NCI-H187 (cell line): ENCODE data around the gene MEIOSIN.
"Not testable (repeated sequence)": the region's sequence is repeated elsewhere in the genome, so short reads cannot be mapped to it uniquely, and the experiment has no call there.

Source experiments
- DNase-seq, 2 experiments: peaks; one replicate each; lab custom pipeline; 2025; lab: John Stamatoyannopoulos, UW

MEIOSIN gene

DNA sequence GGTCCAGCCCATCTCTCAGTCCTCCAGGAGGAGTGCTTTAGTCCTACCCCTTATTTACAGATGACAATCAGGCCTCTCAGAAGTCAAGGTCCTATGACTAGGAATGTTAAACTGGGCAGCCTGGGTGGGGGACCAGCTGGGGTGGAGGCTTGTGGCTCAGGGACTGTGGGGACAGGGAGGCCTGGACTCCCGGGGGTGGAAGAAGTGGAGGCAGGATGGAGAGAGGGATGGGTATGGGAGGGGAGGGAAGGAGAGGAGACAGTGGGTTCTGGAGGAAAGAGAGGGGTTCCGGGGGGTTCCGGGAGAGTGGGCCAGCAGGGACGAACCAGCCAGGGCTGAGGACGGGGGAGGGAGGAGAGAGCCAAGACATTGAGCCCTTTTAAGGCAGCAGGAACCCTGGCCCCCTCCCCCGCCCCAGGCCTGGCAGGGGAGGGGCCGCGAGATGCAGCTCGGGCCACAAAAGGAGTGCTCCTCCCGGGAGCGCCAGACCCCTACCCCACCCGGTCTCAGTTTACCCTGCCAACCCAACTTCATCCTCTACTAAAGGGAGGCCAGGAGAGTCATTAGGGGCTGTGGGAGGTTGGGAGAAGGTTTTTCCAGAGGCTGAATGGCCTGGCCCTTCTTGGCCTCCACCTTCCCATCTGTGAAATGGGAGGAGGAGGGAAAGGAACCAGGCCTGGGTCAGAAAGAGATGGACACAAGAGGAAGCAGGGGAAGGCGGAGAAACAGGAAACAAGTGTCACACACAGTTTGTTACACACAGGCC, 47.4 kb downstream of the MEIOSIN start:
- no peak for DNase-seq

DNA sequence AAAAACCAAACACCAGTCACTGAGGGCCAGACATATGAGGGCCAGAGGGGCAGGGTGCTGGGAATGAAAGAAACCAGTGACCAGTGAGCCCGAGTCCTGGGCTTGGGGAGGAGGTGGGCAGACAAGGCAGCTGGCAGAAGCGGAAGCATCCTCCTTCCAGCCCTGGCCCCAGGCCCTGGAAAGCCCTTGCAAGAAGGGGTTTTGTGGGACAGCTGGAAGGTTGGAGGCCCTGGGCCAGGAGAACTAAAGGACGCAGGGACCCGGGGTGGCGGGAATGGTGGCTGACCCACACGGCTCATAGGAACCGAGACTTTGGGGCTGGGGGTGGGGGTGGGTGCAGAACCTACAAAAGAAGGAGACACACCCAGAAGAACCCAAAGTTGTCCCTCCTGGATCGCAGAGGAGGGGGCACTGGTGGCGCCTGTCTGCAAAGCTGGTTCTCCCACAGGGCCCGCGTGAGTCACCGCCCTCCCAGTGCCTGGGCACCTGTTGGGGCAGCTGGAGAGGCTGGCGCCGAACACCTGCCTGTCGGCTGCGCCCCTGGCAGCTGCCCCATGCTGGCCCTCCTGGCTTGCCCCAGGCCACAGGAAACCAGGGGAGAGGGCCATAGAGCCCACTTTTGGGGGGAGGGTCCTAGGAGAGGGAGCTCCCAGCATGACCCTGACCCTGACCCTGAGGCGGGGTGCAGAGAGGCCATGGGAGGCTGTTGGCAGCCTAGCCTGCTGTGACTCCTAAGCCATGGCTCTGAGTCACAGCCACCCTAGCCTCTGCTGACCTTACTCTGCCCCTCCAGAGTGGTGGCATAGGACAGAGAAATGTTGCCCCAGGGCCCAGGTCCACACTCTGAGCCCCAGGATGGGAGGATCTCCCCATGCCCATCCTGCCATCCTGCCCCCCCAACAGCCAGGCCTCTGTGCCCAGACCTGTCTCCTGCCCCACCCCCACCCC, 48.2 kb downstream of the MEIOSIN start:
- peak; percentile 40 to 57 for DNase-seq

DNA sequence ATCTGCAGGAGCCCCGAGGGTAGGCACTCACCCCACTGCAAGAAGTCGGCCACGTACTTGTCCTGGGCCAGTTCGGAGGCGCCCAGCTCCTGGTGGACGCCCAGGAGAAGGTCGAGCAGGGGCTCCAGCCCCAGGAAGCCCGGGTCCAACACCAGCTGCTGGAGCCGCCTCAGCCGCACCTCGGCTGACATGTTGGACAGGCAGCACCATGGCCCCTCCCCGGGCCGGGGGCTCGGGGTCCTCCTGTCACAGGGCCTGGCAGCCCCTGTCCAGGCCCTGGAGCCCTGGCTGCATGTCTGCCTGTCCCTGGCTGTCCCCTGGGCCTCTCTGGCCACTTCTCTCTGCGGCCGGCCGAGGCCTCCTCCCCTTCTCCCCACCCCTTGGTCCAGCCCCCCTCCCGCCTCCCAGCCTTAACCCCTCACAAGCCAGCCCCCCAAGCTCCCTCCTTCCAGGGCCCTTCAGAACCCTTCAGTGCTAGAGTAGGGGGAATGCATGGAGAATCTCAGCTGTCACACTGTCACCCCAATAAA, 49.0 kb downstream of the MEIOSIN start, which contains the start of gene DMPK:
DMPK (minus strand) TSS at position 329 of the 530 bp plus-strand sequence; CDS start at position 191, 138 bp downstream.
- no peak for DNase-seq

DNA sequence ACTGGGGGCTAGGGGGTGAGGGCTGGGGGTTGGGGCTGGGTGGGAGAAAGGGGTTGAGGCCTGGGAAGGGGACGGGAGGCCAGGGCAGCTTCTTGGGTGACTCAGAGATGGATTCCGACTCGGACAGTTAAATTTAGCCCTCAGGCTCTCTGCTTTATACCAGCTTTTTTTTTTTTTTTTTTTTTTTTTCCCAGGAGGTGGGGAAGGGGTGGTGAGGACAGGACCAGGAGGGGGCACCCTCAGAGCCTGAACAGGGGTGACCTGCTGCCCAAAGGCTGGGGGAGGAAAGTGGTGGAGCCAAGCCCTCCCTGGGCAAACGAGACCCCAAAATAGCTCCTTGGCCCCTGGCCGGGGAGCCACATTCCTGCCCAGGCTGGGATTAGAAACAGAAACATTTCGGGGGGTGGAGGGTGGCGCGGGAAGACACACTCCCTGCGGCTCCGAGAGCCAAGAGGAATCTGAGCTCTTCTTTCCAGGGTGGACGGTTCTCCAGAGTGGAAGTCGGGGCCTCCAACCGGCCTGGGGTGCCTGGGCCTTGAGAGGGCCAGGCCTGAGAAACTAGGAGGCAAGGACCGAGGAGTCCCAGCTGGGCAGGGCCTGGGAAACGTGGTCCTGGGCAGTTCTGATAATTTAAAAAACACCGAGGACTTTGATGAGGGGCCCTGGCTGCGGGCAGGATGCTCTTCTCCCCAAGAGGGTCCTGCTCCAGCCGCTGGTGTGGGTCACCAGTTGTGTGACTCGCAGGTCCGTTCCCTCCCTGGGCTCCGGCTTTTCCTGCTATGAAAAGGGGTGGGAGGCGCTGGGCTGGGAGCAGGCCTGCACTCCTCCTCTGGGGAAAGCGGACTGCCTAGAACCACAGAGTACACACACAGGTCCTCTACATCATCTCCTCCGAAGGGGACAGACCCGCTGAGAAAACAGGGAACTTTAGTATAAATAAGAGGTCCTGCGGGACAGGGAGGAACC, 49.9 kb downstream of the MEIOSIN start:
- no peak for DNase-seq

DNA sequence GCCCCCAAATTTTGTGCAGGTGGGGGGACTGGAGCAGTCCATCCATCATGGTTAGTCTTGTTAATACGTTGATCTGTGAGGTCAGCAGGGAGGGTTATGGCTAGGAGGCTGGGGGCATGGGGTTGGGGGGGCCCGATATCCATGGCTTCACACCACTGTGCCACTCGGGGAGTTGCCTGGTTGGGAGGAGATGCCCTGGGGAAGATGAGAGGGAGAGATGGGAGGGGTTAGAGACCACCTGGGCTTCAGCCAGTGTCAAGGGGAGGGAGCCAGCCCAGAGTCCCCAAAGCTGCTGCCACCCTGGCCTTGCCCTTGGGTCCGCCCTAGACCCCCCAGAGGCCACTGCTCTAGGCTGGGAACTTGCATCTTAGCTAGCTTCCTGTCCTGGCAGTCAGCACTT, 50.9 kb downstream of the MEIOSIN start:
- no peak for DNase-seq

DNA sequence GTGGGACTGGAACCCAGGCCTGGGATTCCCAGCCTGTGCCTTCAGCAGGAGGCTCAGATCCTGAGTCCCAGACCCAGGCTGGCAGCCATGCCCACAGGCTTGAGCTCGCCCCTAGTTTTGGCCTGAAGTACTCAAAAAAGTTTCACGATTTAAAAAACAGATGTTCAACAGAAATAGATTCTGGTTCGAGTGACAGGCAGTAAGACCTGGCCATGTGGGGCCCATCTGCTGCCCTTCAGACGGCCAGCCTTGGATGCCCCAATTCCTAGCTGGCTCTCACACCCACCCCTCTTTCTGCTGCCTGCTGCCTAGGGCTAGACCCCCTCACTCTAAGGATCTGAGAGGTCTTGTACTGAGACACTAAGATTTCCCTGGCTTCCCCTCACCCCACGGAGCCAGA, 51.9 kb downstream of the MEIOSIN start:
- no peak for DNase-seq

DNA sequence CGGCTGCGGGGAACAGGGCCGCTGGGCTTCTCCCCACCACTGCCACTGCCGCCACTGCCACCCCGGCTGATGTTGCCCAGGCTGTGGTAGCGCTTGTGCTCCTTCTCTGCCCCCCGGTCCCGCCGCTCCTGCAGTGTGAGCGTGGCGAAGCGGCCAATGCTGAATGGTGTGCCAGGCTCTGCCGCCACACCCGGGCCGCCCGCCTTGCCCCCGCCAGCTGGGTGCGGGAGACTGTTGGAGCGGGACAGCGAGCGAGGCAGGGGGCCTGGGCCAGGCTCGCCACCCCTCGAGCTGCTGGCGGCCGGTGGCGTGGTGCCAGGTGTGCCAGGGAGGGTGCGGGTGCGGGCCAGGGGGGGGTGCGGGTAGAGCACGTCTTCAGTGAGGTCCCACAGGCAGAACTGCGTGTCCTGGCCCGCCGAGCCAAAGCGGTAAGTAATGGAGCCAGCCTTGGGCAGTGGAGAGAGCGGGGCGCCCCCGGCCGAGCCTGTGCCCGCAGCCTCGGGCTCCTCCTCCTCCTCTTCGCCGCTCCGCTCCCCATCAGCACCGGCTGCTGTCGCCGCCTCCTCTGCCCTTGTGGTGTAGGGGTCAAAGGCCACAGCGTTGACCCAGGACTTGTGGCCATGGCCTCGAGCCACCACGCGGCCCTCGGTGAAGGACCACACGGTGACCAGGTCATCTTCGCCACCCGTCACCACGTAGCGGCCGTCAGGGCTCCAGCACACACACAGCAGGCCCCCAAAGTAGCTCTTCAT, 52.7 kb downstream of the MEIOSIN start:
- DNase-seq: no peak

DNA sequence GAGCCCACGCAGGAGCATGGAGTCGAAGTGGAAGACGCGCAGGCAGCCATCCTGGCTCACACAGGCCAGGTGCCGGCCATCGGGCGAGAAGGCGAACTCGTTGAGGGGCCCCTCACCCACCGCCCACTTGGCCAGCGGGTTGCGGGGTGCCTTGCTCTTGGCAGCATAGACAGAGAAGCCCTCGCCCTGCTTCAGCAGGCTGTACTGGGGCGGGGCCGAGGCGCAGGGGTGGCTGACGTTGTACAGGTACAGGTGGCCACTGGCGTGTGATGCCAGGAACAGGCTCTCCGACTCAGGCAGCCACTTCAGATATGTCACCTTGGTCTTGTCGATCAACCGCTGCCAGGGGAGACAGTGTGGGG, 53.3 kb downstream of the MEIOSIN start:
- no peak for DNase-seq

DNA sequence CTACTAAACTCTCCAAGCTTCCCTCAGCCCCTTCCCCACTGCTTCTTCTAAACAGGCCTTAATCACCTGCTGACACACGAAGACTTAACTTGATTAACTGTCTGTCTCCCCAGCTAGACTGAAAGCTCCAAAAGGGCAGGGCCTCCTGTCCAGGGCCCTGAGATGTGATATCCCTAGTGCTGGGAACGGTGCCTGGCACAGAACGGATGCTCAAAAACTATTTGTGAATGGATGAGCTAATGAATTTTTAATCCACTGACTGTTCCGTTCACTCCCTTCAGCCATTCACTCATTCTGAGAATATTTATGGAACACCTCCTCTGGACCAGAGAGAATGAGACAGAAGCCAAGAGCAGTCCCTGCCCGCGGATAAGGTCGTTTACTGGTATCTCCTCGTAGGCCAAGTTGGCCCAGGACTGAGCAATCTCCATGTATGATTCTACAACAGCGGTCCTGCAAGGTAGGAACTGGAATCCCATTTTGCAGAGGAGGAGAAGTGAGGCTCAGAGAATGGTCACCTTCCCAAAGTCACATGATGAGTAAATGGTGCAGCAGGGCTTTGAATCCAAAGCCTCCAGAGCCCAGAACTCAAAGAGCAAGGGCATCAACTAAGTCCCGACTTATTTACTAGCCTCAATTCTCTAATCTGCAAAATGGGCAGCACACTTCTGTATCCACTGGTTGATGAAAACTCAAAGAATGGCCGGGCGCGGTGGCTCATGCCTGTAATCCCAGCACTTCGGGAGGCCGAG, 56.0 kb downstream of the MEIOSIN start:
- no peak for DNase-seq

DNA sequence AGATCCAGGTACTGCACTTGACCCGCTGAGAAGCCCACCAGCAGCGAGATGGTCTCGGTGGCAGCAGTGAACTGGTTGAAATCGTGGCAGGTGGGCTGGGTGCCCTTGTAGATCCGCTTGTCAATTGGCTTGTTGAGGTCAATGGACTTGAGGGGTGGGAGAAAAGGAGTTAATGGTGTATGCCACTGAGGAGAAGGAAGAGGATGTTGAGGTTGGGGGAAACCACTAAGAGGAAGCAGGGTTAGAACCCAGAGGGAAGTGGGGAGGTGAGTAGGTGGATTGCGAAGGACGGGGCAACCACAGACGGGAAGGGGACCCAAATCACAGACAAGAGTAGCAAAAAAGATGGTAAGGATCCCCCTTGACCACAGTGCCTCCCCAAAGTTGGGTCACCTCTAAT, 57.7 kb downstream of the MEIOSIN start:
- DNase-seq: no peak

DNA sequence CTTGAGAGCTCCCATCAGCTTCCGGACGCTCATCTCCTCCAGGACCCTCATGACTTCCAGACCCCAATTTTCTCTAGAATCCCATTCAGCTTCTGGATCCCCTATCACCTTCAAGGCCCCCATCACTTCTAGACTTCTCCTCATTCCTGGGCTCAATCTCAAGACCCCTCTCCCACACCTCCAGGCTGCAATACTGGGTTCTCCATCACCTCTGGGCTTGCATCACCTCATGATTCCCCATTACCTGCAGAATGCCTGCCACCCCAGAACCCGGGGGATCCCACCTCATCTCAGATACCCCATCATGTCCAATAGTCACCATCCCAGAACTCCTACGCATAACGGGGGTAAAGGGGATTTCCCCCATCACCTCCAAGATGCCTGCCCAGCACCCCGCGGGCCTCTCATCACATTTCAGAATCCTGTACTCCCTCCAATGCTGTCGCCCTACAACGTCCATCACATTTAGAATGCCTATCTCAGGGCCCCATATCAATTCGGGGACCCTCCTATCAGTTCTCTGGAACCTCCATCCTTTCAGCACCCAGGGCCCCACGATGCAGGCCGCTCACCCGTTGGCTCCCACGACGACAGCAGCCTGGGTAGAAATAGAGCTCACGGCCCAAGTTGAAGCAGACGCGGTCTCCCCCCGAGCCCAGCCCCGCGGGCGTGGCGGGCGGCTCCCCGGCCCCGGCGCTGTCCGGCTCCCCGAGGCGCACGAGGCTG, 58.7 kb downstream of the MEIOSIN start:
- no peak for DNase-seq

DNA sequence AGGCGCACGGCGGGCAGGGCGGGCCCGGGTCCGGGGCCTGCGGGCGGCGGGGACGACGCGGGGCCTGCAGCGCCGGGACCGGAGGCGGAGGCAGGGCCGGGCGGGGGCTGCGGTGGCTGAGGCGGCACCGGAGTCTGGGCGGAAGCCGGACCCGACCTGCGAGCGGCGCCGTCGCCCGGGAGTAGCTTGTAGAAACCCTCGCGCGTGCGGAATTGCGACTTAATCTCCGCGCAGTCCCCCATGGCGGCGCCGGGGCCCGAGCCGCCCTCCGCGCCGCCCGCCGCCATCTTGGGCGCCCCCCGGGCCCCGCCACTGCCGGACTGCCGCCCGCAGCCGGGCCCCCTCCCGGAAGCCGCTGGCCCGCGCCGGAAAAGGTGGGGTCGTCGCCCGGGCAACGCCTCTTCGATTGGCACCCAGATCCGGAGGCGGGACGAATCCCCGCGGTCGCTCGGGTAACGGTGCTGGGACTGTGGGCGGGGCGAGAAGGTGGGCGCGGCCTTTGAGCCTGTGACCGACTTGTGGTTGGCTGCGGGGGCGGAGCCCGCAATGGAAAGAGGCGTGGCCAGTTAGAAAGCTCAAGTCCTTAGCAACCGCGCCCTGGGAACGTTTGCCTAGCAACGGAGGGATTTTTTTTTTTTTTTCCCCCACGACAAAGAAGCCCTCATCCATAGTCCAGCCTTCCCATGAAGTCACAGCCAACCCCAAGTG, 59.4 kb downstream of the MEIOSIN start, which contains the start of gene DMWD:
DMWD (minus strand) TSS at position 376 of the 708 bp plus-strand sequence; CDS start at position 287, 89 bp downstream.
- DNase-seq: peak; percentile 99 to 100

DNA sequence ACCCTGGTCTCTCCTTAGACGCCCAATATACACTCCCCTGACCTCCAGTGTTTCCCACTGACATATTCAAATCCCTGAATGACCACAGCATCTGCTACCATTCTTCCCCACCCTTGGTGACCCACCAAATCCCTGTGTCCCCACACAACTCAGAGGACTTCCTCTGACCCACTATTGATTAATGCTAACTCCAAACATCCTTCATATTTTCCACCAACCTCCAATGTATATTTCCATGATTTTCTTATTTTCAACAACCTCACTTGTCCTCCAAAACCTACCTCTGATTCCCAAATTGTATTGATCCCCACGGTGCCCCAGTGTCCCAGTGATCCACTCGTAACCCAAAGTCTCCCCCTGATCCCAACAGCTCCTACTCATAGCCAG, 59.9 kb downstream of the MEIOSIN start:
- DNase-seq: no peak

DNA sequence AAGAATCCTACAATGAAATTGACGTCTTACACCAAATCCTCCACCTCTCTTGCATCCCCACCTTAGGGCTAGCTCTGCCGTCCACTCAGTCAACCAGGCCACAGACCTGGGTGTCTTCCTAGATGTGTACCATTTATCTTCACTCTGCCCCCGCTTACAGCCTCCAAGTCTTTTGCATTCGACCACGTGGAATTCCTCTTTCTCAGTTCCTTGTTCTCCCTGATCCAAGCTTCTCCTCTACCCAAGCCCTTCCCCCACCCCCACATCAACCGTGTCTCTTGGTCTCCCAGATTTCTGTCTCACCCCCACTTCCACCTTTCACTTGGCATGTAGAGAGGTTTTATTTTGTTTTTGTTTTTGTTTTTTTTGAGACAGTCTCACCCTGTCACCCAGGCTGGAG, 60.6 kb downstream of the MEIOSIN start:
- no peak for DNase-seq

DNA sequence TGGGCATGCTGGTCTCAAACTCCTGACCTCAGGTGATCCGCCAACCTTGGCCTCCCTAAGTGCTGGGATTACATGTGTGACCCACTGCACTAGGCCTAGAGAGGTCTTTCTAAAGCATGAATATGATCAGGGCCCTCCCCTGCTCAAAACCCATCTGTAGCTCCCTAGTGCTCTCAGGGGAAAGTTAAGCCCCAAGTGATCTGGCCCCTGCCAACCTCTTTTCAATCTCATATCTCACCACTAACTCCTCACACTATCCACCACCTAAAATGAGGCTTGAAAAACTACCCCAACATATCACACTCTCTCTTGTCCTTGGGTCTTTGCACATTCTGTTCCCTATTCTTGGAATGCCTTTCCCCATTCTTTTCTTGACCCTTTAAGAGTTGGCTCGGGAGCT, 61.4 kb downstream of the MEIOSIN start:
- no peak for DNase-seq

DNA sequence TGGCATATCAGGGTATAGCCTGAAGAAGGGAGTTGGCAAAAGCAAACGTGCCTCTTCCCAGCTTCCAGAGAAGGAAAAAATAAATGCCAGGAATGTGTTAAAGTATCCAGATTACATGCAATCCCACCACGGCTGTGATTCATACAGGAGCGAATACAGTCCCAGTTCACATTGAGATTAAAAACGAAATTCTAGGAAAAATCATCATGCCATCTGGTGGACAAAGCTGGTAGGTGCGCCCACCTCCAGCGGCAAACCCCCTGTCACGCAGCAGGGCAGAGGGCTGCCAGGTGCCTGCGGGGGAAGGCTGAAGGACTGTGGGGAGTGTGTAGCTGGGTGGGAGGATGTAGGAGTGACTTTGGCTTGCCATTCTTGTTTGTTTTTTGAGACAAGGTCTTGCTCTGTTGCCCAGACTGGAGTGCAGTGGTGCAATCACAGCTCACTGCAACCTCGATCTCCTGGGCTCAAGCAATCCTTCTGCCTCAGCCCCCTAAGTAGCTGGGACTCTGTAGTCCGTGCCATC, 65.8 kb downstream of the MEIOSIN start:
- DNase-seq: peak in 1 of 2 experiments; percentile 53

DNA sequence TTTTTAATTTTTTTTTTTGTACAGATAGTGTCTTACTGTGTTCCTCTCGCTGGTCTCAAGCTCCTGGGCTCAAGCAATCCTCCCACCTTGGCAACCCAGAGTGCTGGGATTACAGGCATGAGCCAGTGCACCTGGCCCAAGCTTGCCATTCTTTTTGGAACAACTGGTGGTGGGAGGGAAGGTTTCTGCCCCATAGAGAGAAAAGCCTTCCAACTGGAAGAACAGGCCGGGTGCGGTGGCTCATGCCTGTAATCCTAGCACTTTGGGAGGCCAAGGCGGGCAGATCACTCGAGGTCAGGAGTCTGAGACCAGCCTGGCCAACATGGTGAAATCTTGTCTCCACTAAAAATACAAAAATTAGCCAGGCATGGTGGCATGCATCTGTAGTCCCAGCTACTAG, 66.3 kb downstream of the MEIOSIN start:
- not testable (repeated sequence) for DNase-seq

DNA sequence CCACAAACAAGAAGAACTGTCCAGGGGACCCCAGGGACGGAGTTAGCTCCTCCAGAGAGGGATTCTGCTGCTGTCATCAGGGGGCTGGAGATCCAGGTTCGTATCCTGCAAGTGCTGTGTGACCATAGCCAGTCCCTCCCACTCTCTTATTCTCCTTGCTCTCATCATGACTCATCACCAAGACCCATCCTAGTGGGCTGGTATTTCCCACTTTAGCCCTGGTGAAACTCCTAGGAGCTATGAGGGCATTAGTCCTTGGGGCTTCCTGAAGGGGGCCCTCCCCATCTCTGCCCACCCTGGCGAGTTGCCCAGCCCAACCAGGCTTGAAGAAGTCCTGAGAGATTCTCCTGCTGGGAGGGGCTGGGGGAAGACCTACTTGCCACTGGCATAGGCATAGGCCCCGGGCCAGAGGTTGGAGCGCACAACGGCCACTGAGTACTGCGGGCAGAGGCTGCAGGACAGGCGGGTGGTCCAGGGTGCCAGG, 66.9 kb downstream of the MEIOSIN start:
- no peak for DNase-seq
